ENCODE data around the gene PLXNB1. TPM values are rescaled to one million over a fixed set of nuclear protein-coding genes. Genes with fewer than 3 reads are reported as not detected.

The PLXNB1 gene
- total RNA-seq, 1 donor: 0.63 TPM

GRCh38 chr3:48446425-48447193, 16.7 kb upstream of the PLXNB1 start, which contains the start of gene ATRIP:
TSS of gene ATRIP (plus strand) at chr3:48446737. CDS start at chr3:48446846, 109 bp downstream.
- no peaks in the 10 kb centered on the region for H3K9me3 ChIP-seq (ENCODE audit: low read depth, low read length)
- peaks cover 29% of the 10 kb centered on the region for H3K4me1 ChIP-seq (ENCODE audit: insufficient read depth, low read length)
- no peaks in the 10 kb centered on the region for H3K27me3 ChIP-seq (ENCODE audit: insufficient read depth, low read length)
- peak within 1 kb of the TSS; percentile 78 for H3K4me3 ChIP-seq (ENCODE audit: low read length)

GRCh38 chr3:48446043-48446424, 16.1 kb upstream of the PLXNB1 start:
- peaks cover 34% of the 10 kb centered on the region for H3K4me1 ChIP-seq (ENCODE audit: insufficient read depth, low read length)
- peak overlapping the region; percentile 78 for H3K4me3 ChIP-seq (ENCODE audit: low read length)
- no peaks in the 10 kb centered on the region for H3K9me3 ChIP-seq (ENCODE audit: low read depth, low read length)
- no peaks in the 10 kb centered on the region for H3K27me3 ChIP-seq (ENCODE audit: insufficient read depth, low read length)

GRCh38 chr3:48445277-48445882, 15.5 kb upstream of the PLXNB1 start:
- H3K9me3 ChIP-seq (ENCODE audit: low read depth, low read length): no peaks in the 10 kb centered on the region
- no peak overlapping the region for H3K4me3 ChIP-seq (ENCODE audit: low read length)
- peaks cover 40% of the 10 kb centered on the region for H3K4me1 ChIP-seq (ENCODE audit: insufficient read depth, low read length)
- H3K27me3 ChIP-seq (ENCODE audit: insufficient read depth, low read length): no peaks in the 10 kb centered on the region

- Histone ChIP-seq H3K4me1 (ENCODE audit: insufficient read depth, low read length) (peaks cover 37% of the 10 kb centered on the region), H3K4me3 (ENCODE audit: low read length) (no peak overlapping the region), H3K27me3 (ENCODE audit: insufficient read depth, low read length) (no peaks in the 10 kb centered on the region), H3K9me3 (ENCODE audit: low read depth, low read length) (no peaks in the 10 kb centered on the region)
These were observed 12.1 kb upstream of the PLXNB1 start for GRCh38 chr3:48441940-48442339.

- H3K9me3 ChIP-seq (ENCODE audit: low read depth, low read length): no peaks in the 10 kb centered on the region
- peak overlapping the region; percentile 77 for H3K4me3 ChIP-seq (ENCODE audit: low read length)
- peaks cover 36% of the 10 kb centered on the region for H3K4me1 ChIP-seq (ENCODE audit: insufficient read depth, low read length)
- no peaks in the 10 kb centered on the region for H3K27me3 ChIP-seq (ENCODE audit: insufficient read depth, low read length)
These were observed 10.7 kb upstream of the PLXNB1 start for GRCh38 chr3:48440590-48440958.

- H3K27me3 ChIP-seq (ENCODE audit: insufficient read depth, low read length): no peaks in the 10 kb centered on the region
- H3K9me3 ChIP-seq (ENCODE audit: low read depth, low read length): no peaks in the 10 kb centered on the region
- peaks cover 36% of the 10 kb centered on the region for H3K4me1 ChIP-seq (ENCODE audit: insufficient read depth, low read length)
- H3K4me3 ChIP-seq (ENCODE audit: low read length): peak within 1 kb of the TSS; percentile 77
These were observed 10.1 kb upstream of the PLXNB1 start, which contains the start of the genes CCDC51 and TMA7 for GRCh38 chr3:48439820-48440589. TSS of gene CCDC51 (minus strand) at chr3:48440119. CDS start at chr3:48435128, 4,991 bp downstream. TSS of gene TMA7 (plus strand) at chr3:48440257. CDS start at chr3:48440297, 40 bp downstream.

- no peaks in the 10 kb centered on the region for H3K9me3 ChIP-seq (ENCODE audit: low read depth, low read length)
- no peak overlapping the region for H3K4me3 ChIP-seq (ENCODE audit: low read length)
- H3K4me1 ChIP-seq (ENCODE audit: insufficient read depth, low read length): peaks cover 34% of the 10 kb centered on the region
These were observed 7.9 kb upstream of the PLXNB1 start for GRCh38 chr3:48437812-48438211.

GRCh38 chr3:48436855-48437254, 7.0 kb upstream of the PLXNB1 start:
- H3K4me1 ChIP-seq (ENCODE audit: insufficient read depth, low read length): peaks cover 26% of the 10 kb centered on the region
- H3K27me3 ChIP-seq (ENCODE audit: insufficient read depth, low read length): no peaks in the 10 kb centered on the region
- no peak overlapping the region for H3K4me3 ChIP-seq (ENCODE audit: low read length)
- H3K9me3 ChIP-seq (ENCODE audit: low read depth, low read length): no peaks in the 10 kb centered on the region

More at GRCh38 chr3:48437812-48438211, 7.9 kb upstream of the PLXNB1 start:
- no peaks in the 10 kb centered on the region for H3K27me3 ChIP-seq (ENCODE audit: insufficient read depth, low read length)

- Histone ChIP-seq H3K4me1 (ENCODE audit: insufficient read depth, low read length) (peaks cover 22% of the 10 kb centered on the region), H3K9me3 (ENCODE audit: low read depth, low read length) (no peaks in the 10 kb centered on the region), H3K27me3 (ENCODE audit: insufficient read depth, low read length) (no peaks in the 10 kb centered on the region), H3K4me3 (ENCODE audit: low read length) (no peak overlapping the region)
These were observed 6.5 kb upstream of the PLXNB1 start for GRCh38 chr3:48436477-48436787.

GRCh38 chr3:48435774-48436476, 6.0 kb upstream of the PLXNB1 start:
- H3K27me3 ChIP-seq (ENCODE audit: insufficient read depth, low read length): no peaks in the 10 kb centered on the region
- peaks cover 17% of the 10 kb centered on the region for H3K4me1 ChIP-seq (ENCODE audit: insufficient read depth, low read length)
- H3K9me3 ChIP-seq (ENCODE audit: low read depth, low read length): no peaks in the 10 kb centered on the region
- H3K4me3 ChIP-seq (ENCODE audit: low read length): no peak overlapping the region

- Histone ChIP-seq H3K4me1 (ENCODE audit: insufficient read depth, low read length) (peaks cover 14% of the 10 kb centered on the region), H3K4me3 (ENCODE audit: low read length) (no peak overlapping the region), H3K9me3 (ENCODE audit: low read depth, low read length) (no peaks in the 10 kb centered on the region), H3K27me3 (ENCODE audit: insufficient read depth, low read length) (no peaks in the 10 kb centered on the region)
These were observed 5.3 kb upstream of the PLXNB1 start for GRCh38 chr3:48435223-48435595.

- Histone ChIP-seq H3K9me3 (ENCODE audit: low read depth, low read length) (no peaks in the 10 kb centered on the region), H3K27me3 (ENCODE audit: insufficient read depth, low read length) (no peaks in the 10 kb centered on the region), H3K4me3 (ENCODE audit: low read length) (no peak overlapping the region), H3K4me1 (ENCODE audit: insufficient read depth, low read length) (peaks cover 19% of the 10 kb centered on the region)
These were observed 4.8 kb upstream of the PLXNB1 start for GRCh38 chr3:48434591-48435222.

- Histone ChIP-seq H3K4me3 (ENCODE audit: low read length) (no peak overlapping the region), H3K27me3 (ENCODE audit: insufficient read depth, low read length) (no peaks in the 10 kb centered on the region), H3K4me1 (ENCODE audit: insufficient read depth, low read length) (peaks cover 15% of the 10 kb centered on the region), H3K9me3 (ENCODE audit: low read depth, low read length) (no peaks in the 10 kb centered on the region)
These were observed 3.7 kb upstream of the PLXNB1 start for GRCh38 chr3:48433472-48434118.

Measured in mononuclear cell (primary cell).